Thyroid gland (tissue), 4 donors: ENCODE results near the gene SEC14L5.

Experiments used
- POLR2A ChIP-seq, 2 donors: fragments of 450-650 bp; IDR thresholded peaks; one replicate each; pipeline ENCODE4 v1.6.1; 2017; ENCODE audit warnings: antibody characterized with exemption in 2 of 2, mild to moderate bottlenecking in 2 of 2, moderate library complexity in 1 of 2
- TF ChIP-seq, protein P1 (sequence below), 6 experiments: fragments of 200-600 bp in 3 of 6; fragments of 450-650 bp in 3 of 6; sonication (generic) in 3 of 6; IDR thresholded peaks; one replicate each; pipeline ENCODE4 v1.5.1; 2016 to 2019; ENCODE audit warnings: antibody characterized with exemption in 6 of 6, mild to moderate bottlenecking in 2 of 6, inconsistent platforms in 1 of 6, moderate library complexity in 1 of 6

DNA sequence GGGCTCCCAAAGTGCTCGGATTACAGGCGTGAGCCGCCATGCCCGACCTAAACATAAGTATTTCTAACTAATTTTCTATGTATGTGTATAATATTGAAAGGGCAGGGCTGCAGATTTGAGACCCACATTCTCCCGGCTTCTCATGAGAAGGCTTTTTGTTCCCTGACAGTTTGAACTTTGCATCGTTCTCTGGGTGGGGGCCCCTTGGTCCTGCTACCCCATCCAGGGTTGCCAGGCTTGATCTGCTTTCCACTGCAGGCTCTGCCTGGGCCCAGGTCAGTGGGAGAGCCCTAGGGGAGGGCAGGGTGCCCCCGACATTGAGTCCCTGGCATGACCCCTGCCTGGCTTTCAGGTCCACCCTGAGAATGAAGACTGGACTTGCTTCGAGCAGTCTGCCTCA is 32.3 kb downstream of the SEC14L5 start:
- TF ChIP-seq, protein P1, sequence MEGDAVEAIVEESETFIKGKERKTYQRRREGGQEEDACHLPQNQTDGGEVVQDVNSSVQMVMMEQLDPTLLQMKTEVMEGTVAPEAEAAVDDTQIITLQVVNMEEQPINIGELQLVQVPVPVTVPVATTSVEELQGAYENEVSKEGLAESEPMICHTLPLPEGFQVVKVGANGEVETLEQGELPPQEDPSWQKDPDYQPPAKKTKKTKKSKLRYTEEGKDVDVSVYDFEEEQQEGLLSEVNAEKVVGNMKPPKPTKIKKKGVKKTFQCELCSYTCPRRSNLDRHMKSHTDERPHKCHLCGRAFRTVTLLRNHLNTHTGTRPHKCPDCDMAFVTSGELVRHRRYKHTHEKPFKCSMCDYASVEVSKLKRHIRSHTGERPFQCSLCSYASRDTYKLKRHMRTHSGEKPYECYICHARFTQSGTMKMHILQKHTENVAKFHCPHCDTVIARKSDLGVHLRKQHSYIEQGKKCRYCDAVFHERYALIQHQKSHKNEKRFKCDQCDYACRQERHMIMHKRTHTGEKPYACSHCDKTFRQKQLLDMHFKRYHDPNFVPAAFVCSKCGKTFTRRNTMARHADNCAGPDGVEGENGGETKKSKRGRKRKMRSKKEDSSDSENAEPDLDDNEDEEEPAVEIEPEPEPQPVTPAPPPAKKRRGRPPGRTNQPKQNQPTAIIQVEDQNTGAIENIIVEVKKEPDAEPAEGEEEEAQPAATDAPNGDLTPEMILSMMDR (IDR thresholded peaks at IDR 0.05) = no peak
- no peak for TF ChIP-seq POLR2A (IDR thresholded peaks at IDR 0.05)
